Heart left ventricle (tissue), 16 donors: Measurements from ENCODE around the gene LGI2. TPM values are rescaled to one million over a fixed set of nuclear protein-coding genes. Genes with fewer than 3 reads are reported as not detected.

Source experiments
- ATAC-seq, 4 donors: fragments of 200-7000 bp; cut with Tn5 transposase; one replicate each; pipeline ENCODE4 v1.9.1; 2020 to 2022; ENCODE audit warnings: moderate library complexity in 4 of 4, mild to moderate bottlenecking in 3 of 4, moderate number of reproducible peaks in 1 of 4
- DNase-seq, 5 donors: peaks; one replicate each; pipeline ENCODE4 v3.0.0-alpha.2; 2020
- H3K27ac ChIP-seq, 12 donors: fragments of 200-600 bp; sonication (generic) in 4 of 12; one replicate each; pipeline versions ENCODE4 v1.5.0 to v1.8.0; 2016 to 2022; ENCODE audit warnings: mild to moderate bottlenecking in 2 of 12
- H3K27me3 ChIP-seq, 9 donors: fragments of 200-600 bp; sonication (generic) in 2 of 9; one replicate each; pipeline versions ENCODE4 v1.5.1 to v1.8.0; 2016 to 2022; ENCODE audit warnings: mild to moderate bottlenecking in 3 of 9
- H3K36me3 ChIP-seq, 9 donors: fragments of 200-600 bp; sonication (generic) in 2 of 9; one replicate each; pipeline versions ENCODE4 v1.5.0 to v1.8.0; 2018 to 2022; ENCODE audit warnings: mild to moderate bottlenecking in 2 of 9
- H3K4me1 ChIP-seq, 12 donors: fragments of 200-600 bp; sonication (generic) in 4 of 12; one replicate each; pipeline versions ENCODE4 v1.5.0 to v1.8.0; 2016 to 2022; ENCODE audit warnings: mild to moderate bottlenecking in 3 of 12
- H3K4me3 ChIP-seq, 12 donors: fragments of 200-600 bp; sonication (generic) in 4 of 12; one replicate each; pipeline versions ENCODE4 v1.5.0 to v1.8.0; 2017 to 2022; ENCODE audit warnings: mild to moderate bottlenecking in 9 of 12, moderate library complexity in 4 of 12
- H3K9me3 ChIP-seq, 12 donors: fragments of 200-600 bp; sonication (generic) in 4 of 12; one replicate each; pipeline versions ENCODE4 v1.5.0 to v1.8.0; 2016 to 2022; ENCODE audit warnings: mild to moderate bottlenecking in 1 of 12
- CTCF ChIP-seq, 12 donors: fragments of 200-600 bp; sonication (generic) in 4 of 12; IDR thresholded peaks; one replicate each; pipeline versions ENCODE4 v1.5.0 to v1.8.0; 2018 to 2022; ENCODE audit warnings: antibody characterized with exemption in 12 of 12, mild to moderate bottlenecking in 5 of 12
- POLR2A ChIP-seq, 2 donors: fragments of 450-650 bp; IDR thresholded peaks; one replicate each; pipeline ENCODE4 v1.6.1; 2017; ENCODE audit warnings: antibody characterized with exemption in 2 of 2, mild to moderate bottlenecking in 2 of 2, moderate library complexity in 2 of 2
- WGBS, 4 donors: extraction: QIAGEN DNeasy Blood & Tissue Kit in 2 of 4; methylation state at CpG; one replicate each; pipeline versions ENCODE4 v1.1.5 to v1.1.7; 2013 to 2018; 5-methylcytosine and 5-hydroxymethylcytosine counted together
- intact Hi-C, 10 donors: fragments of 100-400 bp; cut with DNase I; formaldehyde crosslinking; loops; one replicate each; pipeline versions ENCODE4 v1.11.1 to v1.14.2; 2022
- polyA plus RNA-seq, 2 donors: library from polyadenylated mRNA; stranded (reverse); fragments of 200-250 nt; gene quantifications; one replicate each; pipeline ENCODE4 v1.2.3, GENCODE V29; 2013
- total RNA-seq, 9 donors: library from RNA; depleted of rRNA in 2 of 9; stranded (reverse); fragments of >200 nt in 2 of 9; fragmentation: NEBNext Ultra II Directional in 3 of 9; extraction: Animal tissue kit (Norgen Biotek cat#: 25700) in 3 of 9; gene quantifications; one replicate each; pipeline versions ENCODE4 v1.1.0 to v1.2.4, GENCODE V29; 2016 to 2023
- donor health status: ischemic (EF 13 %, LVEDD 7.1; RV severe dilation, severe dysfunction).
- donor health status: healthy with polysubstance abuse.
- donor health status: DM: no; HTN: yes; CAD: no.
- donor health status: DM: no; HTN: no; CAD: no.
- donor health status: ischemic (EF 25% LVEDD 6.9; RV normal size, moderate dysfunction).
- donor health status: ischemic (EF 25% LVEDD 5.7; RV mildly dilated, moderate dysfunction).
- donor health status: healthy.
- donor health status: DM: yes; HTN: yes; CAD: no.
- donor health status: ischemic (EF 35%, LVEDD 5.7; RV mildly dilated, moderate dysfunction).
- donor health status: nonischemic (EF 11% LVEDD 7.7; RV severe dilation, severe dysfunction).
- donor health status: DM: yes; HTN: yes; CAD: no.
- donor health status: PGD.
- donor health status: ischemic (EF 29% LVEDD 5.4; RV normal size, mild dysfunction).
- donor health status: nonischemic (EF 23%, LVEDD 6.1; RV moderate dilation, normal function).

The LGI2 gene
- total and polyA plus RNA-seq, 11 donors: 0.50 to 10.6 (median 2.4) TPM

- H3K36me3 ChIP-seq: no peaks in the 10 kb centered on the region
- no peaks in the 10 kb centered on the region for H3K27me3 ChIP-seq
- H3K9me3 ChIP-seq: no peaks in the 10 kb centered on the region
- H3K4me3 ChIP-seq: no peak overlapping the region
- peak overlapping the region in 2 of 12 donors; percentile 22 to 90 for H3K27ac ChIP-seq
- ATAC-seq (no peak), DNase-seq (no peak)
- H3K4me1 ChIP-seq: peaks cover 0 to 47% (median 11%) of the 10 kb centered on the region in 12 donors
- TF ChIP-seq CTCF (IDR thresholded peaks at IDR 0.05): no peak
- no peak for TF ChIP-seq POLR2A (IDR thresholded peaks at IDR 0.05)
- 72 to 79% (median 77%) methylated on average over 4 of the region's 4 CpGs for WGBS, 4 donors
- intact Hi-C loops: loop anchor here in 4 of 10 donors (5.0 to 10.0 kb wide), 5 partner anchors 61 to 789 kb away; partner anchors contain the start of gene CCDC149 (in 3 of the 4)
Observed at GRCh38 chr4:24975510-24975909, 55.2 kb downstream of the LGI2 start.

- peaks cover 0 to 33% (median 7%) of the 10 kb centered on the region in 12 donors for H3K4me1 ChIP-seq
- WGBS, 4 donors: 88 to 92% (median 89%) methylated on average over 24 of the region's 24 CpGs
- no peaks in the 10 kb centered on the region for H3K36me3 ChIP-seq
- no peaks in the 10 kb centered on the region for H3K27me3 ChIP-seq
- intact Hi-C loops: loop anchor here in 3 of 10 donors (10.0 kb wide), 4 partner anchors 59 to 791 kb away; partner anchors contain the start of gene CCDC149 (in 1 of the 3)
- peak overlapping the region in 4 of 12 donors; percentile 9 to 90 (median 27) for H3K27ac ChIP-seq
- peak overlapping the region in 1 of 12 donors; percentile 4 for H3K4me3 ChIP-seq
- ATAC-seq (peak in 3 of 4 donors; percentile 38 to 51 (median 51)), DNase-seq (peak; percentile 51 to 83 (median 63))
- no peaks in the 10 kb centered on the region for H3K9me3 ChIP-seq
- TF ChIP-seq POLR2A (IDR thresholded peaks at IDR 0.05): no peak
- no peak for TF ChIP-seq CTCF (IDR thresholded peaks at IDR 0.05)
Observed at GRCh38 chr4:24973747-24974601, 56.8 kb downstream of the LGI2 start.

GRCh38 chr4:24973404-24973746 is 57.4 kb downstream of the LGI2 start:
- H3K27ac ChIP-seq: peak overlapping the region in 4 of 12 donors; percentile 9 to 90 (median 27)
- H3K4me1 ChIP-seq: peaks cover 0 to 27% (median 3%) of the 10 kb centered on the region in 12 donors
- no peak overlapping the region for H3K4me3 ChIP-seq
- H3K27me3 ChIP-seq: no peaks in the 10 kb centered on the region
- no peaks in the 10 kb centered on the region for H3K36me3 ChIP-seq
- DNase-seq: no peak
- 44 to 60% (median 51%) methylated on average over 3 of the region's 3 CpGs for WGBS, 4 donors
- intact Hi-C loops: loop anchor here in 3 of 10 donors (10.0 kb wide), 4 partner anchors 59 to 791 kb away; partner anchors contain the start of gene CCDC149 (in 1 of the 3)
- no peak for ATAC-seq
- H3K9me3 ChIP-seq: no peaks in the 10 kb centered on the region
- TF ChIP-seq CTCF (IDR thresholded peaks at IDR 0.05) (no peak), POLR2A (IDR thresholded peaks at IDR 0.05) (no peak)

- intact Hi-C loops: loop anchor here in 3 of 10 donors (10.0 kb wide), 4 partner anchors 56 to 794 kb away; partner anchors contain the start of gene CCDC149 (in 1 of the 3)
- no peak for TF ChIP-seq CTCF (IDR thresholded peaks at IDR 0.05)
- no peak for TF ChIP-seq POLR2A (IDR thresholded peaks at IDR 0.05)
- 59 to 65% (median 62%) methylated on average over 7 of the region's 7 CpGs for WGBS, 4 donors
- Histone ChIP-seq H3K36me3 (no peaks in the 10 kb centered on the region), H3K27ac (no peak overlapping the region), H3K4me1 (peaks cover 0 to 21% (median 1%) of the 10 kb centered on the region in 12 donors), H3K4me3 (no peak overlapping the region), H3K27me3 (no peaks in the 10 kb centered on the region), H3K9me3 (no peaks in the 10 kb centered on the region)
- peak in 1 of 4 donors; percentile 23 for ATAC-seq
- DNase-seq: peak in 1 of 5 donors; percentile 31
Observed at GRCh38 chr4:24971192-24971591, 59.6 kb downstream of the LGI2 start.
